Islet of Langerhans (tissue), 1 donor: ENCODE measurements around the gene FDXACB1.
A peak's percentile ranks its signal among the peaks of the same experiment; 100 is the strongest.

Source experiments
- FAIRE-seq: peaks from one replicate; lab custom pipeline; 2011; peaks lifted over from hg19 to GRCh38; lab: Jason Lieb, UNC

Gene FDXACB1

GRCh38 chr11:111843661-111844060 is 35.3 kb downstream of the FDXACB1 start:
- FAIRE-seq = no peak

GRCh38 chr11:111841370-111842053 is 37.5 kb downstream of the FDXACB1 start:
- FAIRE-seq = peak; percentile 99

GRCh38 chr11:111840143-111840542 is 38.8 kb downstream of the FDXACB1 start:
- FAIRE-seq = no peak

- FAIRE-seq = no peak
These were observed 40.9 kb downstream of the FDXACB1 start for GRCh38 chr11:111838054-111838453.

- no peak for FAIRE-seq
These were observed 41.5 kb downstream of the FDXACB1 start for GRCh38 chr11:111837366-111837891.

- FAIRE-seq = no peak
These were observed 42.2 kb downstream of the FDXACB1 start for GRCh38 chr11:111836721-111837120.

GRCh38 chr11:111836162-111836561 is 42.8 kb downstream of the FDXACB1 start:
- FAIRE-seq = no peak

GRCh38 chr11:111835665-111836064 is 43.3 kb downstream of the FDXACB1 start:
- FAIRE-seq = no peak

GRCh38 chr11:111834432-111835163 is 44.4 kb downstream of the FDXACB1 start:
- no peak for FAIRE-seq

GRCh38 chr11:111833524-111833923 is 45.4 kb downstream of the FDXACB1 start:
- no peak for FAIRE-seq

GRCh38 chr11:111829185-111829968 is 49.6 kb downstream of the FDXACB1 start:
- FAIRE-seq = no peak

GRCh38 chr11:111826322-111826950 is 52.5 kb downstream of the FDXACB1 start:
- peak; percentile 30 for FAIRE-seq
